NT2/D1 (cell line): ENCODE results near the gene DBN1.
A peak's percentile ranks its signal among the peaks of the same experiment; 100 is the strongest.

Experiments used
- DNase-seq: peaks from one replicate; pipeline ENCODE4 v3.0.0-alpha.2; 2011; ENCODE audit warnings: low read depth, low spot score
- H3K27me3 ChIP-seq: 2 replicates; pipeline ENCODE4 v1.6.0; 2011; ENCODE audit warnings: mild to moderate bottlenecking; ENCODE audit not compliant: insufficient read length, insufficient read depth
- H3K36me3 ChIP-seq: 2 replicates; pipeline ENCODE4 v1.6.1; 2011; ENCODE audit warnings: mild to moderate bottlenecking, low read length, mixed read lengths; ENCODE audit not compliant: insufficient read depth, insufficient read length
- H3K4me1 ChIP-seq: 2 replicates; pipeline ENCODE4 v1.5.1; 2011; ENCODE audit not compliant: insufficient read depth, insufficient read length
- H3K4me3 ChIP-seq: 2 replicates; pipeline ENCODE4 v1.5.1; 2011; ENCODE audit warnings: low read depth; ENCODE audit not compliant: insufficient read length
- H3K9ac ChIP-seq: 2 replicates; pipeline ENCODE4 v1.6.0; 2011; ENCODE audit warnings: low read depth; ENCODE audit not compliant: insufficient read length
- H3K9me3 ChIP-seq: 2 replicates; pipeline ENCODE4 v1.5.1; 2011; ENCODE audit warnings: mild to moderate bottlenecking, low read length; ENCODE audit not compliant: insufficient read depth
- SUZ12 ChIP-seq: IDR thresholded peaks from 2 replicates; pipeline ENCODE4 v1.6.1; 2011; ENCODE audit not compliant: insufficient read length, insufficient read depth; ENCODE audit errors: extremely low read depth
- YY1 ChIP-seq: IDR thresholded peaks from 2 replicates; pipeline ENCODE4 v1.6.1; 2011; ENCODE audit not compliant: insufficient read length, insufficient read depth
- ZNF274 ChIP-seq: IDR thresholded peaks from 2 replicates; pipeline ENCODE4 v1.6.1; 2011; ENCODE audit warnings: mild to moderate bottlenecking, low read depth, low read length

The DBN1 gene

DNA sequence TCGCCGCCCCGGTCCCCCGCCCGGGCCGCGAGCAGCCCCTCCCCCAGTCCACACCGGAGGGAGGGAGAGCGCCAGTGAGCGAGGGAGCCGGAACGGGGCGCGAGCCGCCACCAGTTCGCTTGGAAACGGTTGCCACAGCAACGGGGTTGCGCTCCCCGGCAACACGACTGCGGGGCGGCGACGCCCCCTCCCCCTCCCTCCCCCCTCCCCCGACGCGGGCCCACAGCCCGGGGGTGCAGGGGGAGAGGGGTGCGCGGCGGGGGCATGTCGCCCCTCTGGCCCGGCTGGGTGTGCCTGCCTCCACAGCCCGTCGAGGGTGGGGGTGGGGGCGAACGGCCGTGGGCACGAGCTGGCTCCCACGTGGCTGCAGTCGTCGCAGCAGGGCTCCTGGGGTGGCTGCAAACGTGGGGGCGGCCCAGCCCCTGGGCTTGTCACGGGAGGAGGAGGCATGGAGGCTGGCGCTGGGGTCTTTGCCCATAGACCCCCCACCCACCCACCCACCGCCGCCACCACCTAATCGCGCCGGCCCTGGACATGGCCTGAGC is 26.3 kb downstream of the DBN1 start:
- Histone ChIP-seq H3K9ac (peak overlapping the region; percentile 91), H3K4me3 (peak overlapping the region; percentile 76), H3K27me3 (peaks cover 7% of the 10 kb centered on the region), H3K9me3 (no peaks in the 10 kb centered on the region), H3K4me1 (peaks cover 17% of the 10 kb centered on the region), H3K36me3 (peaks cover 25% of the 10 kb centered on the region)
- DNase-seq, result no peak
- no peak for TF ChIP-seq SUZ12
- no peak for TF ChIP-seq YY1
- TF ChIP-seq ZNF274, result no peak

DNA sequence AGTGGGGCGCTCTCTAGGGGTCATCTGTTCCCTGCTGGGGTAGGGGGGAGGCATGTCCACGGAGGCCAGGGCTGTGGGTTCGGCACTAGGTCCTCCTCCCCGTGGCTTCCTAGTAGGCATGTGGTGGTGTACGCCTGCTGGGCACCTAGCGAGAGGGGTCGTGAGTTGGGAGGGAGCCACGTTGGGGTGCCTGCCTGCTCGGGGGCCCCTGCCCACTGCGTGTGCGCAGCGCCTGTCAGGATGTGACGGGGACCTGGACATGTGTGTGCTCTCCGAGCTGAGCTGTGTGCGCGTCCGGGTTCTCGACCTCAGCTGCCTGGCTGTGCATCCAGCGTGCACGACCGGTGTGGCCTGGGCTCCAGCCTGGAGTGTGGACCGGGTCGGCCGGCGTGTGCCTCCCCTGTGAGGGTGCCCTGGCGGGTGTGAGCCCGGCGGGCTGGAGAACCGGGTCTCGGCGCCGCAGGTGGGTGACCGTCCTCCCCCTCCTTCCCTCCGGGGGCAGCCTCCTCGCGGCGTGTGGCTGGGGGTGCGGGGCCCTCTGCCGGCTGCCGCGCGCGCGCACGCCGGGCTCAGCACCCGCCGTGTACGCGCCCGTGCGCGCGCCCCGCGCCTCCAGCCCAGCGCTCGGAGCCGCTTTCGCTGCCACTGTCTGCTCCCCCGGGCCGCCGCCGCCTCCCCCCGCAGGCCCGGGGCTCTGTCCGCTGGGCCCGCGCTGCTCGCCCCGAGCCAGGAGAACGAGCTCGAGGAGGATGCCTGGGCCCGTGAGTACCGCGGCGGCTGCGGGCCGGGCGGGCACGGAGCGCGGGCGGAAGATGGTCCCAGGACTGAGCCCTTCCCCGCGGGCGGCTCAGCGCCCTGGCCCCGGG is 27.0 kb downstream of the DBN1 start, which contains the start of gene PRR7:
Gene PRR7, plus strand, starts transcription at position 615 of the 866 bp plus-strand sequence. CDS start 8,254 bp downstream, outside the sequence.
- no peak for TF ChIP-seq ZNF274
- TF ChIP-seq YY1, result no peak
- TF ChIP-seq SUZ12, result no peak
- Histone ChIP-seq H3K4me3 (peak within 1 kb of the TSS; percentile 76), H3K4me1 (peaks cover 20% of the 10 kb centered on the region)

GRCh38 chr5:177445917-177446199 is 27.6 kb downstream of the DBN1 start:
- Histone ChIP-seq H3K36me3 (peaks cover 35% of the 10 kb centered on the region), H3K9me3 (no peaks in the 10 kb centered on the region), H3K4me3 (peak overlapping the region; percentile 76), H3K4me1 (peaks cover 23% of the 10 kb centered on the region), H3K27me3 (peaks cover 6% of the 10 kb centered on the region), H3K9ac (peak overlapping the region; percentile 91)
- no peak for DNase-seq
- TF ChIP-seq SUZ12 (no peak), ZNF274 (no peak), YY1 (no peak)

More for the DNA sequence above, 27.0 kb downstream of the DBN1 start, which contains the start of gene PRR7:
- H3K9ac ChIP-seq, result peak within 1 kb of the TSS; percentile 91
- H3K9me3 ChIP-seq, result no peaks in the 10 kb centered on the region
- peaks cover 32% of the 10 kb centered on the region for H3K36me3 ChIP-seq
- no peak for DNase-seq
- H3K27me3 ChIP-seq, result peaks cover 7% of the 10 kb centered on the region

DNA sequence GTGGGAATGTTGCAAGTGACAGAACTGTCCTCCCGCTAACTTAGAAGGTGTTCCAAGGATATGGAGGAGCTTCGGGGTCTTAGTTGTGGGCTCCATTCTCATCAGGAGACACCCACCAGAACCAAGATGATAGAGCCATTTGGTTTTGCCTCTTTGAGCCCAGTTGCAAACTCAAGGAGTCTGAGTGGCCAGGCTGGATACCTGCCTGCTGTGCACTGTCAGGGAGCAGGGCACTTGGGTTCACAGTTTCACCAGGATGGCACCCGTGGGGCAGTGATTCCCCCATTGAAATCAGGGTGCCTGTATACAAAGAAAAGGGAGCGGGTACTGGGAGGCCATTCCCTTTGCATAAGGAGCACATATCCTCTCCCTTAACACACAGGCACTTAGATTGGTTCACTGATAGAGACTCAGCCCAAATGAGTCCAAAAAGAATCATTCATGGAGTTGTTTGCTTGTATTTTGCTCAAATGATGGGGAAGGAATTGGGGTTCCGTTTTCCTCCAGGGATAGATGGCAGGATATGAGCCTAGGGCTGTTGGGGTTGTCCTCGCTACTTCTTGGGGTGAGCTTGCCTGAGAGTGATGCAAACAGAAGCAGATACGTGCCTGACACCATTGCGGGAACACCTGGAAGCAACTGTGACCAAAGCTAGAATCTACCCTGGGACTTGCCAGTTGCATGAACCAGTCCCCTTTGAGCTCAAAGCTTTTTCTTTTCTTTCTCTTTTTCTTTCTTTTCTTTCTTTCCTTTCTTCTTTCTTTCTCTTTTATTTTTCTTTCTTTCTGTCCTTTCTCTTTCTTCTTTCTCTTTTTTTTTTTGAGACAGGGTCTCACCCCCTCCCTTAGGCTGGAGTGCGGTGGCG is 28.1 kb downstream of the DBN1 start:
- TF ChIP-seq YY1 (no peak), ZNF274 (no peak), SUZ12 (no peak)
- Histone ChIP-seq H3K36me3 (peaks cover 40% of the 10 kb centered on the region), H3K27me3 (peaks cover 5% of the 10 kb centered on the region), H3K9ac (no peak overlapping the region), H3K9me3 (no peaks in the 10 kb centered on the region), H3K4me1 (peaks cover 26% of the 10 kb centered on the region), H3K4me3 (no peak overlapping the region)
- no peak for DNase-seq

DNA sequence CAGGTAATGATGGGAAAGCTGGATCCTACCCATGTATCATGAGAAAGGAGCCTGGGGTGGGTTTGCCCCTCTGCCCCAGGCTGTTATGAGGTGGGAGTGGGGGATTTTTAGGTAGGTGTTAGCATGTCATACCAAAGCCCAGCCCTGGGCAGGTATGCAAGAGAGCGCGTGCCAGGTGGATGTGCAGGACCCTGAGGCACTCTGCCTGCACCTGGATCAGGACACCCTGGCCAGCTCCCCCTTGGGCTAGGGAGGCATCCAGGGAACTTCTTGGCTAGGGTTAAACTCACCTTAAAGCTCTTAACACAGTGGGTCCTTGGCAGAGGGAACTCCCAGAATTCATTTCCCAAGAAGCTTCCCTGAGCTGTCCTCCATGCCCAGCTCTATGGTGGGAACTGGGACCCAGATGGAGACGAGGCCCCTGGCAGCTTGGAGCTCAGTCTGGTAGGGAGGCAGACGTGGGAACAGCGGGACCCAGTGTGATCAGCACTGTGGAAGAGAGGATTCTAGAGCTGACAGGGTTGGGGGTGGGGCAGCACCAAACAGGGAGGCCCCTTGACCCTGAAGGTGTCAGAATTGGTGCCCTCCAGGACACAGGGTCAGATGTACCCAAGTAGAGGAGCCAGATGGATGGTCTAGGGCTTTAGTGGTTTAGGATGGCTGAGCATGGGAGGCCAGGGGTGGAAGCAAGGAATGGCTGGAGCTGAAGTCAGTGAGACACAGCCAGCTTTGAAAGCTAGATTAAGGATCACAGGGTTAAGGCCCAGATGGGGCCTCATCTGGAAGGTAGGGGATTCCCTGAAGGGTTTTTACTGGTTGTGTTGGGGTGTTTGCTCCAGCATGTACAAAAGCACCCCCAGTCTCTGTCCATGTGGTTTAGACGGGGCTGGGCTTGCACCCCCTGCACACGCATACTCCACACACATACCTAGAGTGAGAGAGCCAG is 29.1 kb downstream of the DBN1 start:
- H3K36me3 ChIP-seq, result peaks cover 45% of the 10 kb centered on the region
- DNase-seq, result no peak
- TF ChIP-seq ZNF274 (no peak), YY1 (no peak), SUZ12 (no peak)
- H3K9ac ChIP-seq, result no peak overlapping the region
- H3K4me1 ChIP-seq, result peaks cover 28% of the 10 kb centered on the region
- no peaks in the 10 kb centered on the region for H3K9me3 ChIP-seq
- peaks cover 5% of the 10 kb centered on the region for H3K27me3 ChIP-seq
- no peak overlapping the region for H3K4me3 ChIP-seq

DNA sequence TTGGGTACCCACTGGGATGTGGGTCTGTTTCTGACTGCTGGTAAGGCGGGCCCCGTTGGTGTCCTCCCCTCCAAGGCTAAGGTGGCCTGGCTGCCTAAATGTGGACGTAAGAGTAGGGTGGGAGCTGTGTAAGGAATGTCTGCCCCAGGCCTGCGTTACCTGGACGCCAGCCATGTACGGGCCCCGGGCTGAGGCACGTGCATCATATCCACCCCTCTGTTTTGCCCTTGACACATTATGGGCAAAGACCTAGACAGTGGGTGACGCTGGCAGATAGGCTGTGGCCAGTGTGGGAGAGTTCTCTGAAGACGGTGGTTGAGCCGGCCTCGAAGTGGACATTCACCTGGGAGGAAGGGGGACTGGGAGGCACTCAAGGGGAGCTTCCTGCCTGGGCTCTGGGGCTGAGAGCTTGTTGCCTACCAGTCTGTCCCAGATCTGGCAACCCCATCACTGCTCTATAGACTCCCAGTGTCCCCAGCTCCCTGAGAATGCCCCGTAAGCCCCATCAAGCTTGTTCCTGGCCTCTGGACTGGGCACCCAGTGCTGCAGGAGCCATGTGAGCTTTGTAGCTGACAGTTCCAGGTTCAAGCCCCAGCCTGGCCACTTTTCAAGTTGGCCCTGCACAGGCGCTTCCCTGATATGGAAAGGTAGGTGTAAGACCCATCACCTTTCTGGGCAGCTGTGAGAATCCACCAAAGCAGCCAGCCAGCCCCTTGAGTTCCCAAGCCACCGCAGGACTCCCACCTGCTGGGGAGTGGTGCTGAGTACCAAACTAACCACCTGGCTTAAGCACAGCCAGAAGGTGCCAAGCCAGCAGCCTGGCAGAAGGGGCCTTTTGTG is 30.1 kb downstream of the DBN1 start:
- Histone ChIP-seq H3K4me3 (no peak overlapping the region), H3K4me1 (peaks cover 26% of the 10 kb centered on the region), H3K9me3 (no peaks in the 10 kb centered on the region), H3K9ac (no peak overlapping the region), H3K36me3 (peaks cover 51% of the 10 kb centered on the region), H3K27me3 (peaks cover 5% of the 10 kb centered on the region)
- no peak for TF ChIP-seq SUZ12
- TF ChIP-seq ZNF274, result no peak
- TF ChIP-seq YY1, result no peak
- DNase-seq, result no peak
